Fibroblast of lung (primary cell): ENCODE measurements around the gene ABLIM3. TPM values are rescaled to one million over a fixed set of nuclear protein-coding genes. Genes with fewer than 3 reads are reported as not detected.

Experiments used
- DNase-seq, 2 donors: peaks; one replicate each; pipeline versions ENCODE4 v3.0.0 to v3.0.0-alpha.2; 2010; ENCODE audit warnings: low read depth in 2 of 2
- H2AFZ ChIP-seq: 2 replicates; pipeline ENCODE4 v1.5.1; 2012; ENCODE audit warnings: low read length, control low read depth, inconsistent platforms
- H3K27ac ChIP-seq: 2 replicates; pipeline ENCODE4 v1.5.1; 2011; ENCODE audit warnings: low read length, control low read depth; ENCODE audit not compliant: insufficient read depth
- H3K27me3 ChIP-seq: 2 replicates; pipeline ENCODE4 v1.5.1; 2011; ENCODE audit warnings: mild to moderate bottlenecking, low read length; ENCODE audit not compliant: control insufficient read depth, insufficient read depth
- H3K36me3 ChIP-seq: 2 replicates; pipeline ENCODE4 v1.5.1; 2011; ENCODE audit warnings: low read length; ENCODE audit not compliant: control insufficient read depth, insufficient read depth
- H3K4me1 ChIP-seq: 2 replicates; pipeline ENCODE4 v1.5.1; 2011; ENCODE audit warnings: low read length; ENCODE audit not compliant: control insufficient read depth, insufficient read depth; ENCODE audit errors: extremely low read depth
- H3K4me2 ChIP-seq: 2 replicates; pipeline ENCODE4 v1.5.1; 2011; ENCODE audit warnings: low read length, control low read depth; ENCODE audit not compliant: insufficient read depth; ENCODE audit errors: extremely low read depth
- H3K4me3 ChIP-seq, 4 experiments: fragments of 200-600 bp in 1 of 4; sonication (generic) in 1 of 4; replicated peaks in 1 of 4; 2 replicates each; pipeline ENCODE4 v1.5.1; 2011 to 2016; ENCODE audit warnings: low read length in 4 of 4, low read depth in 3 of 4, mild to moderate bottlenecking in 3 of 4, control low read depth in 2 of 4, inconsistent platforms in 1 of 4, mixed read lengths in 1 of 4; ENCODE audit not compliant: insufficient read depth in 1 of 4; ENCODE audit errors: control extremely low read depth in 1 of 4
- H3K79me2 ChIP-seq: 2 replicates; pipeline ENCODE4 v1.5.1; 2012; ENCODE audit warnings: mild to moderate bottlenecking, low read length, inconsistent platforms; ENCODE audit not compliant: control insufficient read depth, insufficient read depth
- H3K9ac ChIP-seq: 2 replicates; pipeline ENCODE4 v1.5.1; 2011; ENCODE audit warnings: mild to moderate bottlenecking, low read length, control low read depth; ENCODE audit not compliant: insufficient read depth
- H3K9me3 ChIP-seq: 2 replicates; pipeline ENCODE4 v1.5.1; 2012; ENCODE audit warnings: low read depth, low read length; ENCODE audit not compliant: control insufficient read depth, insufficient read depth
- H4K20me1 ChIP-seq: 2 replicates; pipeline ENCODE4 v1.5.1; 2011; ENCODE audit warnings: low read length; ENCODE audit not compliant: control insufficient read depth, insufficient read depth; ENCODE audit errors: extremely low read depth
- CTCF ChIP-seq, 2 donors: IDR thresholded peaks in 1 of 2; conservative IDR thresholded peaks in 1 of 2; 1 replicate in 1 of 2; 2 replicates in 1 of 2; pipeline ENCODE4 v1.5.1; 2011 to 2012; ENCODE audit warnings: low read length in 2 of 2, control low read depth in 1 of 2, inconsistent platforms in 1 of 2, low read depth in 1 of 2, mild to moderate bottlenecking in 1 of 2
- EZH2 ChIP-seq: IDR thresholded peaks from 2 replicates; pipeline ENCODE4 v1.5.1; 2012; ENCODE audit warnings: low read length, control low read depth, mild to moderate bottlenecking; ENCODE audit errors: missing control alignments
- polyA plus RNA-seq, 2 donors: library from polyadenylated mRNA; depleted of rRNA in 1 of 2; stranded (reverse) in 1 of 2; unstranded in 1 of 2; fragments of >200 nt; gene quantifications; 2 replicates each; pipeline ENCODE4 v1.2.1, GENCODE V29; 2011 to 2012; ENCODE audit warnings: missing spikeins in 1 of 2
- total RNA-seq: library from RNA; depleted of rRNA; stranded (reverse); fragments of >200 nt; gene quantifications from 2 replicates; pipeline ENCODE4 v1.2.1, GENCODE V29; 2014

ABLIM3 gene
- total and polyA plus RNA-seq, 2 donors (not counting 1 experiment from before 2014, with no cell fraction given) = 48.1 to 49.9 TPM

- Histone ChIP-seq H2AFZ (no peak overlapping the region), H4K20me1 (no peaks in the 10 kb centered on the region), H3K4me2 (no peak overlapping the region), H3K36me3 (no peaks in the 10 kb centered on the region), H3K79me2 (no peaks in the 10 kb centered on the region), H3K27ac (no peak overlapping the region), H3K4me1 (no peaks in the 10 kb centered on the region), H3K9me3 (no peaks in the 10 kb centered on the region), H3K4me3 (no peak overlapping the region), H3K9ac (no peak overlapping the region), H3K27me3 (no peaks in the 10 kb centered on the region)
- TF ChIP-seq EZH2 (no peak), CTCF (conservative IDR thresholded peaks at IDR 0.05 in 1 of 2, IDR thresholded peaks at IDR 0.05 in 1 of 2; ENCODE audit: low read depth in 1 of 2, low read length in 2 of 2) (no peak)
- no peak for DNase-seq
Measured at GRCh38 chr5:149301049-149301743, 159.9 kb downstream of the ABLIM3 start.

GRCh38 chr5:149301744-149302380 lies 160.6 kb downstream of the ABLIM3 start:
- TF ChIP-seq CTCF (conservative IDR thresholded peaks at IDR 0.05 in 1 of 2, IDR thresholded peaks at IDR 0.05 in 1 of 2; ENCODE audit: low read depth in 1 of 2, low read length in 2 of 2) = no peak
- TF ChIP-seq EZH2 = no peak
- Histone ChIP-seq H3K36me3 (no peaks in the 10 kb centered on the region), H3K4me1 (no peaks in the 10 kb centered on the region), H2AFZ (no peak overlapping the region), H3K27ac (no peak overlapping the region), H3K27me3 (no peaks in the 10 kb centered on the region), H3K79me2 (no peaks in the 10 kb centered on the region), H3K9ac (no peak overlapping the region), H3K4me3 (no peak overlapping the region), H3K4me2 (no peak overlapping the region), H3K9me3 (no peaks in the 10 kb centered on the region), H4K20me1 (no peaks in the 10 kb centered on the region)
- peak in 1 of 2 donors; percentile 78 for DNase-seq

GRCh38 chr5:149302641-149303040 lies 161.3 kb downstream of the ABLIM3 start:
- no peaks in the 10 kb centered on the region for H3K36me3 ChIP-seq
- H3K27me3 ChIP-seq = no peaks in the 10 kb centered on the region
- H4K20me1 ChIP-seq = no peaks in the 10 kb centered on the region
- no peak overlapping the region for H3K9ac ChIP-seq
- H3K4me1 ChIP-seq = no peaks in the 10 kb centered on the region
- no peak for TF ChIP-seq CTCF (conservative IDR thresholded peaks at IDR 0.05 in 1 of 2, IDR thresholded peaks at IDR 0.05 in 1 of 2; ENCODE audit: low read depth in 1 of 2, low read length in 2 of 2)
- no peak for TF ChIP-seq EZH2
- no peak overlapping the region for H3K4me3 ChIP-seq
- H3K27ac ChIP-seq = no peak overlapping the region
- no peak overlapping the region for H2AFZ ChIP-seq
- no peak overlapping the region for H3K4me2 ChIP-seq
- no peaks in the 10 kb centered on the region for H3K79me2 ChIP-seq
- DNase-seq = no peak
- H3K9me3 ChIP-seq = no peaks in the 10 kb centered on the region
